Psoas muscle (tissue), 8 donors: Measurements from ENCODE around the gene SIGLEC11. TPM values are rescaled to one million over a fixed set of nuclear protein-coding genes. Genes with fewer than 3 reads are reported as not detected.

ENCODE experiments used
- ATAC-seq, 4 donors: fragments of 200-7000 bp; cut with Tn5 transposase; one replicate each; pipeline ENCODE4 v1.9.1; 2020; ENCODE audit warnings: moderate library complexity in 3 of 4, mild to moderate bottlenecking in 2 of 4
- DNase-seq, 2 donors: peaks; one replicate each; pipeline ENCODE4 v3.0.0-alpha.2; 2020
- H3K27ac ChIP-seq: fragments of 200-600 bp; one replicate; pipeline ENCODE4 v1.8.0; 2022
- H3K27me3 ChIP-seq, 3 donors: fragments of 200-600 bp in 1 of 3; one replicate each; pipeline versions ENCODE4 v1.6.1 to v1.8.0; 2013 to 2022; ENCODE audit warnings: low read length in 2 of 3, mild to moderate bottlenecking in 2 of 3, moderate library complexity in 1 of 3; ENCODE audit not compliant: insufficient read depth in 3 of 3
- H3K36me3 ChIP-seq, 2 donors: fragments of 200-600 bp in 1 of 2; one replicate each; pipeline versions ENCODE4 v1.6.1 to v1.8.0; 2013 to 2022; ENCODE audit warnings: low read depth in 1 of 2, mild to moderate bottlenecking in 1 of 2, moderate library complexity in 1 of 2; ENCODE audit not compliant: insufficient read depth in 1 of 2
- H3K4me1 ChIP-seq: fragments of 200-600 bp; one replicate; pipeline ENCODE4 v1.8.0; 2022
- H3K4me3 ChIP-seq: fragments of 200-600 bp; one replicate; pipeline ENCODE4 v1.8.0; 2022; ENCODE audit warnings: mild to moderate bottlenecking
- H3K9me3 ChIP-seq: fragments of 200-600 bp; one replicate; pipeline ENCODE4 v1.8.0; 2022
- WGBS, 3 donors: extraction: QIAGEN DNeasy Blood & Tissue Kit; methylation state at CpG; one replicate each; pipeline versions ENCODE4 v1.1.6 to v1.1.7; 2013; 5-methylcytosine and 5-hydroxymethylcytosine counted together
- intact Hi-C, 2 donors: fragments of 100-400 bp; cut with DNase I; formaldehyde crosslinking; loops; one replicate each; pipeline versions ENCODE4 v1.11.0 to v1.14.2; 2022
- polyA plus RNA-seq, 3 donors: library from polyadenylated mRNA; stranded (reverse); fragments of 200-250 nt; gene quantifications; one replicate each; pipeline ENCODE4 v1.2.3, GENCODE V29; 2013
- total RNA-seq, 4 donors: library from RNA; stranded (reverse); fragmentation: NEBNext Ultra II Directional in 2 of 4; extraction: Animal tissue kit (Norgen Biotek cat#: 25700) in 2 of 4; gene quantifications; one replicate each; pipeline versions ENCODE4 v1.2.1 to v1.2.4, GENCODE V29; 2021 to 2023
- TF ChIP-seq, protein P1 (sequence below): fragments of 200-600 bp; IDR thresholded peaks from one replicate; pipeline ENCODE4 v1.8.0; 2022; ENCODE audit warnings: antibody characterized with exemption
- donor health status: healthy with polysubstance abuse.
- donor health status: DM: no; HTN: no; CAD: no; lungs with moderate emphysema.
- donor health status: Bipolar disorder and iron deficiency.
- donor health status: healthy.
- donor health status: DM: yes; HTN: yes; CAD: no.
- donor health status: DM: no; HTN: no; CAD: no.
- donor health status: DM: no; HTN: no; CAD: no.
- donor health status: DM: yes; HTN: yes; CAD: no.

SIGLEC11 gene
- total and polyA plus RNA-seq, 7 donors = 0.13 to 0.38 (median 0.29) TPM; not detected in 1

DNA sequence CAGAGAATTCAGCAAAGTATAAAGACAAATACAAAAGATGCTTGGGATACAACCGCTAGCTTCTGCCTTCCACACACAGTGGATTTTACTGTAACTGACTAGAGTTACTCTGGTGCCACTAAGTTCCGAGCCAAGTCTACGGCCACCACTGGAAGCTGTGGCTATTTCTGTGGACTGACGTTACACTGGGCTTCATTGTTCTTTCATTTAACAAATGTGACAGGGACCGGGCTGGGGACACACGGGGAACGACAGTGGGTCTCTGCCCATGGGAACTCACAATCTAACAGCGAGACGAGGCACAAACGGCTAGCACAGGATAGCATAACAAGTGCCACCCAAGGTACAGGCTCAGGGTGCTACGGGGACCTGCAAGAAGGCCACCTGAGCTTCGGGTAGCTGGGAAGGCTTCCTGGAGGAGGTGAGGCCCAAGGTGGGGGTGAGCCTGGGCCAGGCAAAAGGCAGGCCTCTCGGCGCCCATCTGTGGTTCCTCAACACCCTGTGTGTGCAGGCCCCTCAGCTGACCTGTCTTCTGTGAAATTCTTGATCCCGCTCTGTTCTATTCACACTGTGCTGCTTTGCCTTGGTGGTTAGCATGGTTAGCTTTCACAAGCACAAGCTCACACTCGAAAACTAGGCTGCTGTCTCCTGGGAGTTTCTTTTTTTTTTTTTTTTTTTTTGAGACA lies 54.0 kb downstream of the SIGLEC11 start:
- ATAC-seq (peak; percentile 33 to 67 (median 46)), DNase-seq (no peak)
- Histone ChIP-seq H3K9me3 (no peaks in the 10 kb centered on the region), H3K36me3 (peaks cover 0 to 48% of the 10 kb centered on the region in 2 donors), H3K27me3 (no peaks in the 10 kb centered on the region), H3K4me3 (no peak overlapping the region), H3K4me1 (no peaks in the 10 kb centered on the region), H3K27ac (no peak overlapping the region)
- TF ChIP-seq, protein P1, sequence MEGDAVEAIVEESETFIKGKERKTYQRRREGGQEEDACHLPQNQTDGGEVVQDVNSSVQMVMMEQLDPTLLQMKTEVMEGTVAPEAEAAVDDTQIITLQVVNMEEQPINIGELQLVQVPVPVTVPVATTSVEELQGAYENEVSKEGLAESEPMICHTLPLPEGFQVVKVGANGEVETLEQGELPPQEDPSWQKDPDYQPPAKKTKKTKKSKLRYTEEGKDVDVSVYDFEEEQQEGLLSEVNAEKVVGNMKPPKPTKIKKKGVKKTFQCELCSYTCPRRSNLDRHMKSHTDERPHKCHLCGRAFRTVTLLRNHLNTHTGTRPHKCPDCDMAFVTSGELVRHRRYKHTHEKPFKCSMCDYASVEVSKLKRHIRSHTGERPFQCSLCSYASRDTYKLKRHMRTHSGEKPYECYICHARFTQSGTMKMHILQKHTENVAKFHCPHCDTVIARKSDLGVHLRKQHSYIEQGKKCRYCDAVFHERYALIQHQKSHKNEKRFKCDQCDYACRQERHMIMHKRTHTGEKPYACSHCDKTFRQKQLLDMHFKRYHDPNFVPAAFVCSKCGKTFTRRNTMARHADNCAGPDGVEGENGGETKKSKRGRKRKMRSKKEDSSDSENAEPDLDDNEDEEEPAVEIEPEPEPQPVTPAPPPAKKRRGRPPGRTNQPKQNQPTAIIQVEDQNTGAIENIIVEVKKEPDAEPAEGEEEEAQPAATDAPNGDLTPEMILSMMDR = no peak
- intact Hi-C loops = no loop called here
- WGBS, 3 donors = 79 to 83% (median 83%) methylated on average over 16 of the region's 16 CpGs

DNA sequence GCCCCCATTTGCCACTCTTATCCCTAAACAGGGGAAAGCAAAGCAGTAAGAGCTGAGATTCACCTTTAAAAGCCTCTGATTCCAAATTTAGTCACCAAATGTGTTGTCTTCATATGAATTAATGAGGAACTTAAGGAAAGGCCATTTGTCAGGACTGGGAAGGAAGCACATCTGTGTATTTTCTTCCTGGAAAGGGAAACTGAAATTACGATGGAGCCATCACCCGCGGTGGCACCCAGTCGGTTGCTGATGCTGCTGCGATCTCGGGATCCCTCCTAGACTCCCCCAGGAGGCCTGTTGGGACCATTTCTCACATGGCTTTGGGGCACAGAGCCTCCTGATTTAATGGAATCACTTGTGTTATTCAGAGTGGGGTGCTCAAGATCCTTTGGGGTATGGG lies 56.8 kb downstream of the SIGLEC11 start:
- H3K36me3 ChIP-seq = peaks cover 0 to 27% of the 10 kb centered on the region in 2 donors
- TF ChIP-seq, protein P1 = no peak
- DNase-seq (no peak), ATAC-seq (no peak)
- 61 to 75% (median 64%) methylated on average over 6 of the region's 6 CpGs for WGBS, 3 donors
- no peaks in the 10 kb centered on the region for H3K27me3 ChIP-seq
- no peak overlapping the region for H3K27ac ChIP-seq
- no peaks in the 10 kb centered on the region for H3K4me1 ChIP-seq
- no peak overlapping the region for H3K4me3 ChIP-seq
- intact Hi-C loops = no loop called here
- H3K9me3 ChIP-seq = no peaks in the 10 kb centered on the region

Other genes starting within 250 kb of the SIGLEC11 start
- gene TSKS, start 197.9 kb downstream of the SIGLEC11 start, total RNA-seq = under 1 TPM in 1 of 4 donors, not detected in 3; 0.24 TPM
- gene TSKS, start 197.9 kb downstream of the SIGLEC11 start, polyA plus RNA-seq = under 1 TPM; 0.18 to 0.27 (median 0.18) TPM
- gene AP2A1, start 194.2 kb downstream of the SIGLEC11 start, total RNA-seq = 100 to 1,000 TPM in 1 of 4 donors, 10 to 100 TPM in 3; 79.1 to 102 (median 84.3) TPM
- 10 to 100 TPM; 58.2 to 81.7 (median 69.6) TPM for gene AP2A1, start 194.2 kb downstream of the SIGLEC11 start, polyA plus RNA-seq
- gene FUZ, start 147.9 kb downstream of the SIGLEC11 start, total RNA-seq = 10 to 100 TPM; 20.9 to 33.7 (median 25.2) TPM
- gene FUZ, start 147.9 kb downstream of the SIGLEC11 start, polyA plus RNA-seq = 10 to 100 TPM; 15.9 to 38.8 (median 28.6) TPM
- gene MED25, start 142.9 kb downstream of the SIGLEC11 start, total RNA-seq = 10 to 100 TPM; 43.0 to 97.8 (median 69.7) TPM
- gene MED25, start 142.9 kb downstream of the SIGLEC11 start, polyA plus RNA-seq = 100 to 1,000 TPM in 1 of 3 donors, 10 to 100 TPM in 2; 24.5 to 125 (median 92.5) TPM
- gene PTOV1, start 110.0 kb downstream of the SIGLEC11 start, total RNA-seq = 100 to 1,000 TPM in 3 of 4 donors, 10 to 100 TPM in 1; 93.2 to 189 (median 151) TPM
- gene PTOV1, start 110.0 kb downstream of the SIGLEC11 start, polyA plus RNA-seq = 100 to 1,000 TPM in 2 of 3 donors, 10 to 100 TPM in 1; 72.1 to 122 (median 106) TPM
- 10 to 100 TPM; 20.6 to 28.2 (median 23.9) TPM for gene PNKP, start 93.6 kb downstream of the SIGLEC11 start, total RNA-seq
- 10 to 100 TPM; 16.7 to 31.9 (median 18.2) TPM for gene PNKP, start 93.6 kb downstream of the SIGLEC11 start, polyA plus RNA-seq
- 10 to 100 TPM; 56.0 to 82.8 (median 57.2) TPM for gene AKT1S1, start 83.8 kb downstream of the SIGLEC11 start, total RNA-seq
- gene AKT1S1, start 83.8 kb downstream of the SIGLEC11 start, polyA plus RNA-seq = 100 to 1,000 TPM in 1 of 3 donors, 10 to 100 TPM in 2; 48.0 to 103 (median 76.0) TPM
- gene TBC1D17, start 83.5 kb downstream of the SIGLEC11 start, total RNA-seq = 100 to 1,000 TPM in 2 of 4 donors, 10 to 100 TPM in 2; 81.8 to 107 (median 94.8) TPM
- 10 to 100 TPM; 36.3 to 62.0 (median 52.6) TPM for gene TBC1D17, start 83.5 kb downstream of the SIGLEC11 start, polyA plus RNA-seq
- 1 to 10 TPM in 1 of 4 donors, under 1 TPM in 3; 0.21 to 3.3 (median 0.46) TPM for gene IL4I1, start 64.3 kb downstream of the SIGLEC11 start, total RNA-seq
- gene IL4I1, start 64.3 kb downstream of the SIGLEC11 start, polyA plus RNA-seq = under 1 TPM; 0.05 to 0.46 (median 0.27) TPM
- gene ATF5, start 32.0 kb downstream of the SIGLEC11 start, total RNA-seq = 10 to 100 TPM; 13.3 to 31.8 (median 20.1) TPM
- 10 to 100 TPM in 2 of 3 donors, 1 to 10 TPM in 1; 10.0 to 39.4 (median 23.7) TPM for gene ATF5, start 32.0 kb downstream of the SIGLEC11 start, polyA plus RNA-seq
- gene NUP62, start 31.7 kb downstream of the SIGLEC11 start, total RNA-seq = 10 to 100 TPM; 35.3 to 46.8 (median 39.7) TPM
- gene NUP62, start 31.7 kb downstream of the SIGLEC11 start, polyA plus RNA-seq = 10 to 100 TPM; 21.1 to 46.3 (median 41.4) TPM
- 10 to 100 TPM; 25.4 to 39.0 (median 29.2) TPM for gene VRK3, start 64.2 kb upstream of the SIGLEC11 start, total RNA-seq
- gene VRK3, start 64.2 kb upstream of the SIGLEC11 start, polyA plus RNA-seq = 10 to 100 TPM; 23.8 to 54.7 (median 26.2) TPM
- 1 to 10 TPM; 4.9 to 8.9 (median 5.8) TPM for gene ZNF473, start 64.8 kb upstream of the SIGLEC11 start, total RNA-seq
- 1 to 10 TPM; 3.9 to 6.5 (median 4.1) TPM for gene ZNF473, start 64.8 kb upstream of the SIGLEC11 start, polyA plus RNA-seq
- not detected for gene IZUMO2, start 202.1 kb upstream of the SIGLEC11 start, total RNA-seq
- not detected for gene IZUMO2, start 202.1 kb upstream of the SIGLEC11 start, polyA plus RNA-seq
- gene MYH14, start 242.4 kb upstream of the SIGLEC11 start, total RNA-seq = 100 to 1,000 TPM; 164 to 298 (median 192) TPM
- 100 to 1,000 TPM in 1 of 3 donors, 10 to 100 TPM in 2; 55.4 to 154 (median 93.1) TPM for gene MYH14, start 242.4 kb upstream of the SIGLEC11 start, polyA plus RNA-seq